ENCODE data around the gene VASH1.

The VASH1 gene

DNA sequence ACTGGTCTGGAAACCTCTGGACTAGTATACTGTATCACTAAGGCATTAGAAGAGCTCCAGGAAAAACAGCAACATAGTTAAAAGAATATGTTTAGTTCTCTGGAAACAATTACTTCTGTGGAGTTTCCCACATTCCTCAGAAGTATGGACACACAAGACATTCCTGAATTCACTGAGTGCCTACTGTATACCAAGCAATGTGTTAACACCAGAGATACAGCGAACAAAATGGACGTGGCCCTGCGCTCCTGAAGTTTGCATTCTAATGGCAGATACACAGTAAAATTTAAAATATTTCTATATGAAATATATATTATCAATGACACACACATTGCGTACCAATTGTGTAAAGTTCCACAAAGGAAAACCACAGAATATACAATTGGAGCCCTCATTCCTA lies 50.3 kb downstream of the VASH1 start:
- FAIRE-seq, result no peak
- TF ChIP-seq, protein P1, sequence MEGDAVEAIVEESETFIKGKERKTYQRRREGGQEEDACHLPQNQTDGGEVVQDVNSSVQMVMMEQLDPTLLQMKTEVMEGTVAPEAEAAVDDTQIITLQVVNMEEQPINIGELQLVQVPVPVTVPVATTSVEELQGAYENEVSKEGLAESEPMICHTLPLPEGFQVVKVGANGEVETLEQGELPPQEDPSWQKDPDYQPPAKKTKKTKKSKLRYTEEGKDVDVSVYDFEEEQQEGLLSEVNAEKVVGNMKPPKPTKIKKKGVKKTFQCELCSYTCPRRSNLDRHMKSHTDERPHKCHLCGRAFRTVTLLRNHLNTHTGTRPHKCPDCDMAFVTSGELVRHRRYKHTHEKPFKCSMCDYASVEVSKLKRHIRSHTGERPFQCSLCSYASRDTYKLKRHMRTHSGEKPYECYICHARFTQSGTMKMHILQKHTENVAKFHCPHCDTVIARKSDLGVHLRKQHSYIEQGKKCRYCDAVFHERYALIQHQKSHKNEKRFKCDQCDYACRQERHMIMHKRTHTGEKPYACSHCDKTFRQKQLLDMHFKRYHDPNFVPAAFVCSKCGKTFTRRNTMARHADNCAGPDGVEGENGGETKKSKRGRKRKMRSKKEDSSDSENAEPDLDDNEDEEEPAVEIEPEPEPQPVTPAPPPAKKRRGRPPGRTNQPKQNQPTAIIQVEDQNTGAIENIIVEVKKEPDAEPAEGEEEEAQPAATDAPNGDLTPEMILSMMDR (IDR thresholded peaks at IDR 0.05; ENCODE audit: insufficient read depth, missing control alignments), result no peak
- no peak for DNase-seq (ENCODE audit: insufficient read length, low spot score)

DNA sequence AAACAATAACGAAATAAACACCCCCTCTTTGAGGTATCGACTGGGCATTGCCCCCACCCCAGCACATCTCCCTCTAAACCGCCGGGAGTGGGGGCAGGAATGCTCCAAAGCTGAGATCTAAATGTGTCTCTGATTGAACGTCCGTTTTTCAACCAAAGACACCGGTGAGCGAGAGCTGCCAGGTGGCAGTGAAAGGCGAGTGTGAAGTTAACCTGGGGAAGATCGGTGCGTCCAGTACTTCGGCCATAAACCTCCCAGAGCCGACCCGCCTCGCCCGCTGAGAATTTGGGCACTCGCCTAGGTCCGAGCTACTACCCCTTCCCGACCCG lies 50.8 kb downstream of the VASH1 start:
- DNase-seq (ENCODE audit: insufficient read length, low spot score) (no peak), FAIRE-seq (no peak)

DNA sequence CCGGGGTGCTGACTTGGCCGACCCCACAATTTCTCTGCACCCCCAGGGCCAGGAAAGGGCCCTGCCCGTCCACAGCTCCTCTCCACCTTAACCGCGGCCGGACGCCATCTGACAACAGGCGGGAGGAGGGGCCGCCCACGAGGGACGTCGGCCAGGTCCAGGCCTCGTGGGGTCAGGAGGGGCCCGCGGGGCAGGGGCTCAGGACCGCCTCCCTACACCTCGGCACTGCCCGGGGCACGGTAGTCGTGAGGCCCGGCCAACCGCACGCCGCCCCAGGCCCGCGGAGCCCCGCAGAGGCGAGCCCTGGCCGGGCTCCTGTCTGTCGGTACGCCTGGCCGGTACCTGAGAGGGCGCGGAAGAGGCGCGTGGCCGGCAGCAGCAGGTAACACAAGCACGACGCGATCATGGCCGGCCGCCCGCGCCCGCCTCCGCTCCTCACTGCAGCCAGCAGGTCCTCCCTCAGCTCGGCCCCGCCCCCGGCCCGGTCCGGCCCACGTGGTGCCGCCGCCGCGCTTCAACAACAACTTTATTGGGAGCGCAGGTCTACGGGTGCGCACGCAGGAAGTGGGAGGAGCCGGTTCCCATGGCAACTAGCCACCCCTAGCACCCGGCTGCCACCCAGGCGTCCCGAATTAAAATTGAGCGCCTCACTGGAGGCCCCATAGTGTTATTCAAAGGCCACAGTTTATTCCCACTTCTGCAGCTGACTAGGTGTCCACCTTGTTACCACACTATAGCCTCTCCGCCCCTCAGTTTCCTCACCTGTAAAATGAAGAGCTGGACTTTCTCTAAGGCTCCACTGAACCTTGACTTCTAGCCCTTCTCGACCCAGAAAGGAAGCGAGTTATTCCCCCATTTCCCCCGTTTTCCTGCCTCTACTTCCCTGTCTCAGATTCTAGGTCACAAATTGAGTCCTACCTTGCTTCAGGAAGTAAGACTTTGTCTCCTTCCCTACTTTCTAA lies 51.4 kb downstream of the VASH1 start, which contains the start of gene ANGEL1:
TSS of gene ANGEL1 (minus strand) at position 461 of the 962 bp plus-strand sequence. CDS start at position 406, 55 bp downstream.
- TF ChIP-seq, protein P1 (IDR thresholded peaks at IDR 0.05; ENCODE audit: insufficient read depth, missing control alignments), result no peak
- FAIRE-seq (no peak), DNase-seq (ENCODE audit: insufficient read length, low spot score) (peak; percentile 78)

More for the DNA sequence above, 50.8 kb downstream of the VASH1 start:
- TF ChIP-seq, protein P1 (IDR thresholded peaks at IDR 0.05; ENCODE audit: insufficient read depth, missing control alignments), result no peak

DNA sequence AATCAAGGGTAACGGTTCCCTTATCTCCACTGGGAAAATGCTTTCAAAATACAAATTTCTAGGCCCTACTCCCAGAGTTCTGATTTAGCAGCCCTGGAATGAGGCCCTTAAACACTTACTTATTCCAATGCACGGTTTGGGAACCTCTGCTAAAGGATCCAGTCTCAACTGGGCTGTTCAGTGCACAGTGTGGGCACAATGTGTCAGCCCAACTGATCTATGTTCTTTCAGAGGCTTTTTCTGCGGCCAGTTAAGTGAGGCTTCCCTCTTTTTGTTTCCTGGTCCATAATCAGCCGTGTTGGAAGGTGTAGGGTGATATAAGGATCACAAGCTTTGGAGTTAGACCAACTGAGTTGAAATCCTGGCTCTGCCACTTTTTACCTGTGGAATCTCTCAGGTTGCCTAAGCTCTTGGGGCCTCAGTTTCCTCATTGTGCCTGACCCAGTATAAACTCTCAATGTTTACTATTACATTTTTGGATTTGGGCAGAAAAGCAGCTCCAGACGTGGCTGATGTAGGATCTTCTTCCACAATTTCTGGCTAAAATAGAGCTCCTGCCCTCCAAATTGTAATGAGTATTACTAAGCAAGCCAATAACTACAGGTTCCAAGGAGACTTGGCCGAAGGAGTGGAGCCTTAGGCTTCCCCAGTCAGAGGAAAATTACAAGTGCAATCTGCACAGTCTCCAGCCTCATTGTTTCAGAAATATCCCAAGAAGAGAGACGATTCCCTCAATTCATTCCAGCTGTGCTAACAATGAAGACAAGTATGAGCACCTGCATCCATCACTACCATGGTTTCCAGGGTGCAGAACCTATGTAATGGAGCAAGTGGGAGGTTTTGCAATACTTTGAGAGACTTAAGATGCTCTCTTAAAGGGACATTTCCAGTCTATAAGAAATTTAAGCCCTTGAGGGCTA lies 53.7 kb downstream of the VASH1 start:
- TF ChIP-seq, protein P1 (IDR thresholded peaks at IDR 0.05; ENCODE audit: insufficient read depth, missing control alignments), result no peak
- no peak for FAIRE-seq
- no peak for DNase-seq (ENCODE audit: insufficient read length, low spot score)

DNA sequence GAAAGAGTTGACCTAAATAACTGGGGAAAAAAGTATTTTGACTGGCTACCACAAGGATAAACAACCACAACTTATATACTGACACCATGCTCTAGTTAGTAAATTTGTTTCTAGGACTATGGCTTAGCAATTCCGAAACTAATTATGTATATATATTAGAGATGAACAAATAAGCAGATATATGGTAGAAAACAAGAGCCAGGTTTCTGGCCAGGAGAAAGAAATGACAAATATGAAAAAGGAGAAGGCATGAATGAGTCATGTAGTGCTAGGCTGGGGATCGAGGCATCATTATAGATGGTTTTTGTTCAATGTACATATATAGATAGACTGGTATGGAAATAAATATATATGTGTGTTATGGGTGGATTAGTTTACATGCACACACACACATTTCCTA lies 59.4 kb downstream of the VASH1 start:
- TF ChIP-seq, protein P1 (IDR thresholded peaks at IDR 0.05; ENCODE audit: insufficient read depth, missing control alignments), result no peak
- no peak for FAIRE-seq

DNA sequence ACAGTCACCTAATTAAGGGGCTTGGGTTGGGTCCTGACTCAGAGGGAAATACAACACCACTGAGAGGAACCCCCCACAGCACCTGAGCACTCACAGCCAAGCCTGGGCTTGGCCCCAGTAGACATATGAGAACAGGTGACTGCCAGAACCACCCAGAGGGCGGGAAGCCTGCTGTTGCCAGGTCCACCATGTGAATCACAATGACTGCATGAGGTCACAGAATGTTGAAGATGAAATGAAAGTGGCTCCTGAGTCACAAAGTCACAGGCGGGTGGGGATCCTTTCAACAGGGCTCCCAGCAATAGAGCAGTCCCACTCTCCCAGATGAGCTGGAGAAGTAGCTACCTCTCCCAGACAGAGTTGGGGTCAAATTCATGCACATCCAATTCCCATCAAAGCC lies 64.9 kb downstream of the VASH1 start, which contains the start of gene LRRC74A:
TSS of gene LRRC74A (plus strand) at position 287 of the 400 bp plus-strand sequence. CDS start 290 bp downstream, outside the sequence.
- FAIRE-seq (no peak), DNase-seq (ENCODE audit: insufficient read length, low spot score) (no peak)
- TF ChIP-seq, protein P1 (IDR thresholded peaks at IDR 0.05; ENCODE audit: insufficient read depth, missing control alignments), result no peak

More for the DNA sequence above, 59.4 kb downstream of the VASH1 start:
- DNase-seq (ENCODE audit: insufficient read length, low spot score), result no peak

All from D721Med (cell line).